Measurements from ENCODE around the gene SCT.
"Not testable (repeated sequence)": the region's sequence is repeated elsewhere in the genome, so short reads cannot be mapped to it uniquely, and the experiment has no call there.

SCT gene, protein sequence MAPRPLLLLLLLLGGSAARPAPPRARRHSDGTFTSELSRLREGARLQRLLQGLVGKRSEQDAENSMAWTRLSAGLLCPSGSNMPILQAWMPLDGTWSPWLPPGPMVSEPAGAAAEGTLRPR

GRCh38 chr11:626475-627307 is at the start of gene SCT:
SCT (minus strand) TSS chr11:627181; CDS start chr11:627143, 38 bp downstream.
- no peak for DNase-seq

DNA sequence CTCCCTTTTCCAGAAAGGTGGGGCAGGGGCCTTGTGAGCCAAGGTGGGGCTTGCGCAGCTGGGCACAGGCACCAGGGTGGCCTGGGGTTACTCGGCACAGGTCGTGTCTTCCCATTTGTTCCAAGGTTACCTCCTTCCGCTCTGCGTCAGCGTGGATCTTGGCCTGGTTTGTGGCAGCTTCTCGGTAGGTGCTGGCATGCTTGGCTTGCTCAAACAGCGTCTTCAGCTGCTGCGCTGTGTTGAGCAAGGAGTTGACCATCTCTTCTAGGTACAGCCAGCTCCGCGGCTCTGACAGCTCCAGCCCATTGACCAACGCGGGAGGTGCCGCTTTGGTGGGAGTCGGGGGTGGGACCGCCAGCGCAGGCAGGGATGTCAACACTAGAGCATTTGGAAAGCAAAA is 47.4 kb upstream of the SCT start:
- no peak for DNase-seq

DNA sequence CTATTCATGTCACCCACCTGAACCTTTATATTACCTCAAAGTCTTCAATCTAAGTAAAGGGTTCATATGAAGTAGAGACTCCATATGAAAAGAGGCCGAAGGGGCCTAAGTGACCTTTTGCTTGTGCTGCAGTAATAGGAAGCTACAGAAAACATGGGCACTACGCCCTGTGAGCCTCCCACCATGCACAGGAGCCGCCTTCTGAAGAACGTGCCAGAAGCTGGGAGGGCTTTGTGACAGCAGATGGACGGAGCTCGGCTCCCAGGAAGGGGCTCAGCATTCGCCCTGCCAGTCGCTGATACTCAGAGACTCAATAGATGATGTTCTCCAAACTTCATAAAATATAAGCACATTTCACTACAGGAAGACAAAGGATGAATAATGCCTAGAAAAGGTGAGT is 46.9 kb upstream of the SCT start:
- no peak for DNase-seq

GRCh38 chr11:665704-666281 is 38.8 kb upstream of the SCT start:
- DNase-seq = no peak

DNA sequence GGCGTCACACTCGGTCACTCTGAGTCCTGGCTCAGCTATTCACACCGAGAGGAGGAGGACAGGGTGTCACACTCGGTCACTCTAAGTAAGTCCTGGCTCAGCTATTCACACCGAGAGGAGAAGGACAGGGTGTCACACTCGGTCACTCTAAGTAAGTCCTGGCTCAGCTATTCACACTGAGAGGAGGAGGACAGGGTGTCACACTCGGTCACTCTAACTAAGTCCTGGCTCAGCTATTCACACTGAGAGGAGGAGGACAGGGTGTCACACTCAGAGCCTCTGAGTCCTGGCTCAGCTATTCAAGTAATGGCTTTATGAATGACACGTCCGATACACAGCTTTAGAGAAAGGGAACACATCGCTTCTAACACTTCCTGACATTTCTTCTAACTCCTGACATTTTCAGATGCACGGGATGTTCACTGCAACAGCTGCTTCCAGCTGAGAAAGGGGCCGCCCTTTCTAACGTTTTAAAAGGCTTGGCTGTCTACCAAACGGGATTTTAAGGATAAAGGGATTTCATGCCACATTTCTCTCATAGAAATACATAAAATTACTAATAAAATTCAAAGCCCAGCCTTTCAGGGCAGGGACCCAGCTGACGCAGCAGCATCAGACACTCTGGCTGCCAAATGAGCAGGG is 38.2 kb upstream of the SCT start:
- no peak for DNase-seq

DNA sequence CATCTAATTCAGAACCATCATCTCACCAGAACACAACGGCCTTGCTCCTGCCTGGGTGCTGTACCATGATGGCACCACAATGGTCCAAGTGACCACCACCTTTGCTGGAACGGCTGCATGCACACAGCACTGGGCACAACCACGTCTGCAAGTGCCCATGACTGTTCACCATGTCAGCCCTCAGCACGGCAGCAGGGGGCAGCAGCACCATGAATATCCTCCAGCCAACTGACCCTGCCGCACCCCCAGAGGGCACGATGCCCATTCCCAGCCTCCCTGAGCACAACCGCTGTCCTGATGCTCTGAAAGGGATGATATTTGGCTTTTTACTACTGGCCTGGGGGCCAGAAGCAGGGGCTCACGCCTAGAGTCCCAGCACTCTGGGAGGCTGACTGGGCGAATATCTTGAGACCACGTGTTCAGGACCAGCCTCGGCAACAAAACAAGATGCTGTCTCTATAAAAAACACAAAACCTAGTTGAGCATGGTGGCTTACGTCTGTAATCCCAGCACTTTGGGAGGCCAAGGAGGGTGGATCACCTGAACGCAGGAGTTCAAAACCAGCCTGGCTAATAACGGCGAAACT is 35.8 kb upstream of the SCT start:
- peak; percentile 34 for DNase-seq

GRCh38 chr11:660681-661444 is 33.9 kb upstream of the SCT start:
- no peak for DNase-seq

DNA sequence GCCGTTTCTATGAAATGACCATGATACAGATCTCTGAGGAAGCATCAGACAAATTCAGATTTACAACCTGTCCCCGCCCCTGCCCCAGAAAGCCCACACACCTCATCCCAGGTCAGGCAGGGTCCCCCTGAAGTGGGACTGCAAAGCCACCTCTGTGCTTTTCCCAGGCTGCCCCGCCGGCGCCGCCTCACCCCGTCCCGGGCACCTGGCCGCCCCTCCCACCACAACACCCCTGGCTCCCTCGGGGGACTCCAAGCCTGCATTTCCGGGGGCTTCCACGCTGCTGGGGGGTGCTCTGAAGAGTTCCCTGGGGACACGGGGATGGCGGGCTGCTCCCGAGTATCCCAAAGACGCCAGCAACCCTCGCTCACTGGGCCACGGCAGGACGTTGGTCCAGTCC is 33.3 kb upstream of the SCT start:
- DNase-seq = no peak

DNA sequence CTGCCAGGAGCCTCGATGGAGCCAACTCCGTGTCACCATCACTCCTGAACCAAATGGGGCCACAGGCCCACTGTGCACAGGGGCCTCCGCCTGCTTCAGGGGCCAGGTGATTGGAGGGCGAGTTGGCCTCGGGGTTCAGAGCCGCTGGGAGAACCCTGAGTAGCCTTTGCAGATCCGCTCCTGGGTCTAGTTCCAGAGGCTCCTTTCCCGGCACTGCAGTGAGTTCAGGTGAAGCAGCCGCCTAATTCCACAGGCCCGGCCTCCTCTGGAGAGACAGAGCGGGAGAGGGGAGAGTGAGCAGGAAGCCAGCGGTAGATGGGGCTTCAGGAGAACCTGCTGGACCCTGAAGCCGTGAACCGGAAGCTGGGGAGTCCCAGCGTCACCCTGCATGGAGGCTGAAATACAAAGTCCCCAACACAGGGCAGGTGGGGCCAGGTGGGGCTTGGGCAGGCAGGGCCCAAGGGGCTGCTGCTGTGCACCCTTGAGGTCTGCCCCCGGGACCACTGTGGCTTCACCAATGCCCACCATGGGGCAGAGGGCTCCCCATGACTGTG is 32.6 kb upstream of the SCT start:
- no peak for DNase-seq

GRCh38 chr11:657691-658126 is 30.7 kb upstream of the SCT start:
- DNase-seq = no peak

DNA sequence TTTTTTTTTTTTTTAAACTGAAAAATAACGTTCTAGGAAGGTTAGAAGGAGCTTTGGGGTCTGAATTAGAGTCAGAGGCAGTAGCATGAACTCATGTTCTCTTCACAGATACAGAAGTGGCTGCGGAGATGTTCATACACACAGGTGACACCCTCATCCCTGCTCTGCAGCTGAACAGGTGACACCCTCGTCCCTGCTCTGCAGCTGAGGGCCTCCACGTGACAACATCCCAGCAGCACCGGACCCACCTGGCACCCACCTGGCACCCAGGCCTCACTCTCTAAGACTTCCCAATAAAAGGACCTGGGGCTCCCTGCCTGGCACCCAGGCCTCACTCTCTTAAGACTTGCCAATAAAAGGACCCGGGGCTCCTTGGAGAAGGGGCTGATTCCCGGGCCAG is 29.9 kb upstream of the SCT start:
- no peak for DNase-seq

- no peak for DNase-seq
Measured at GRCh38 chr11:656426-656825, 29.4 kb upstream of the SCT start.

- no peak for DNase-seq
Measured at GRCh38 chr11:655036-655726, 28.2 kb upstream of the SCT start.

GRCh38 chr11:654444-654843 is 27.5 kb upstream of the SCT start:
- DNase-seq = not testable (repeated sequence)

DNA sequence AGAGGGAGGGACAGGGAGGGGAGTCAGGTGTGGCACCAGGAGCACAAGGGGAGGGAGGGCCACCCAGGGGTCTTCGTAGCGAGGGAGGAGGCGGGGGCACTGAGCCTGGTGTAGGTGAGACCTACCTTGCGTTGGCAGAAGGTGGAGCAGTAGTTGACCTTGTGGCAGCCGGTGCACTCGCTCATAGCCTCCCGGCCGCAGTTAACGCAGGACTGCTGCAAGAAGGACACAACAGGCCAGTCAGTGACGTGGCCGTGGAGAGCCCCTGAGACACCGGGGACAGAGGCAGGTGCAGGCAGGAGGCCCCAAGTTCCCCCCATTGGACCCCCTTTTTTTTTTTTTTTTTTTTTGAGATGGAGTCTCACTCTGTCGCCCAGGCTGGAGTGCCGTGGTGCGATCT is 26.9 kb upstream of the SCT start:
- no peak for DNase-seq

- DNase-seq = not testable (repeated sequence)
Measured at GRCh38 chr11:653136-653535, 26.2 kb upstream of the SCT start.

GRCh38 chr11:650482-650881 is 23.5 kb upstream of the SCT start:
- no peak for DNase-seq

DNA sequence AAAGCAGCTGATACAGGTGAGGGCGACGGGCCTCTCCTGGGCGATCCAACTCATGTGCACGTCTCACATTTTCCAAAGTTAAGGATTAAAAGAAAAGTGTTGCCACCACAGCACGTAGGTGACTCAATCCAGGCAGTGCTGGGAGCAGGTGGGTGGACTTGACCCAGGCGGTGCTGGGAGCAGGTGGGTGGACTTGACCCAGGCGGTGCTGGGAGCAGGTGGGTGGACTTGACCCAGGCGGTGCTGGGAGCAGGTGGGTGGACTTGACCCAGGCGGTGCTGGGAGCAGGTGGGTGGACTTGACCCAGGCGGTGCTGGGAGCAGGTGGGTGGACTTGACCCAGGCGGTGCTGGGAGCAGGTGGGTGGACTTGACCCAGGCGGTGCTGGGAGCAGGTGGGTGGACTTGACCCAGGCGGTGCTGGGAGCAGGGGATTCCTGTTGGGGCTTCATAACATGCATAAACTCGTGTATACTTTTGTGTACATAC is 20.7 kb upstream of the SCT start:
- not testable (repeated sequence) for DNase-seq

DNA sequence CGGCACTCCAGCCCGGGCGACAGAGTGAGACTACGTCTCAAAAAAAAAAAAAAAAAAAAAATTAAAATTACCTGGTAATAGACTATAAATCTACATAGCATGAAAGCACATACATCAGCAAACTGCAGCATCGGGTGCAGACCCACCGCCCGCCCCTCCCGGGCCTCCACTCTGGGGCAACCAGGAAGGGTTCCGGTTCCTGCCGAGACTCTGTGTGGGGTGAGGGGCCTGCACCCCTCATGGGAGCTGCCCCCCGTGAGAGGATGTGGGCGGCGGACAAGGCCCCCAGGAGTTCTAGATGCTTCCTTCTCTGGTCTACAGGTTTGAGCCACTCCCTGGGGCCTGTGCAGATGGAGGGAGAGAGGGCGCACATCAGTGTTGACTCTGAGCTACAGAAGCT is 19.2 kb upstream of the SCT start:
- DNase-seq = no peak

GRCh38 chr11:645536-645935 is 18.6 kb upstream of the SCT start:
- DNase-seq = no peak

Data from stimulated activated CD4-positive, alpha-beta T cell treated with anti-CD3 and anti-CD28 coated beads, Interleukin-4, amount 100 ng/mL, for 24 hours (primary cell).